ENCODE measurements around the gene NDUFS8.

NDUFS8 gene

GRCh38 chr11:68010090-68011041 lies 20.1 kb upstream of the NDUFS8 start, which contains the start of gene ALDH3B1:
ALDH3B1 (plus strand) TSS chr11:68010327; CDS start chr11:68015298, 4,971 bp downstream.
- 45 to 49% methylated on average over 33 of the region's 33 CpGs for WGBS, 2 experiments

DNA sequence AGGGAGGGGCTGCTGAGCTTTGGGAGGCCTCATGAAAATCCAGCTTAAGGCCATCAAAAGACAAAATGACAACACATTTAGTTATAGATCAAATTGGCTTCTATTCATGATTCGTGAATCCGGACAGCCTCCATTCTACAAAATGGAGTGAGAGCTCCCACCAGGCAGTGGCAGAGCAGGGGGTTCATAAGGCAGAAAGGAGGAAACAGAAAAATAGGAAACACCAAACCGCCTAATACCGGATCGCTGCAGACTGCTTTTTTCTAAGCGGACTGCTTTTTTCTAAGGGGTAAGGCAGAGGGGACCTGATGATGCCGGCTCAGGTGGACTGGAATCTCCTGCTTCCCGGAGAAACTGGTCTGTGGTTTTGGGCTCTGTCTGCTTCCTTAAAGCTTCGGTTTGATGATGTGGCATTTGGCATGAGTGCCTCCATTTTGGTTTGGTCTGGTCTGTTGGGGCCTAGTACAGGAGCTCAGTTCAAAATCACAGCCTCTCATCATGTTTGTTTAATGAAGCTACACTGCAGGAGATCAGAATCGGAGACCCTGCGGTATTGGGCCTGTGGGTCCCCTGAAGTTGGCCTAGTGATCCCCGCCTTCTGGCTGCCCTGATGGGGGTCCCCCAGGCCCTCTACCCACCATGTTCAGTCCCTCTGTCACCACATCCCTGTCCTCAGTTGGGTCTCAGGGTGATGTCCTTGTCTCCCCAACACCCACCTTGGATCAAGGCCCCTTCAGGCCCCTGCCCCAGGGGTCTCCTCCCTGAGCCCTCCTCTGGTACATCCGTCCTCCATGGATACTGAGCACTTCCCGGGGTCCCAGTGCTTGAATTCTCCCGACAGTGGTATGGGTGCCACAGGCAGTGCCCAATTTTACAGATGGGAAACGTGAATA lies 19.2 kb upstream of the NDUFS8 start:
- no peak overlapping the region for H3K4me3 ChIP-seq (ENCODE audit: insufficient read depth, low read depth, low read length)
- no peaks in the 10 kb centered on the region for H3K9me3 ChIP-seq (ENCODE audit: control insufficient read depth, low read length)
- peaks cover 25% of the 10 kb centered on the region for H3K4me1 ChIP-seq (ENCODE audit: control insufficient read depth, insufficient read depth, low read length)
- no peak overlapping the region for H3K27ac ChIP-seq (ENCODE audit: insufficient read depth, low read depth, low read length, poor library complexity, severe bottlenecking)
- H3K36me3 ChIP-seq (ENCODE audit: control insufficient read depth, insufficient read depth, low read length) = no peaks in the 10 kb centered on the region
- 92 to 93% methylated on average over 16 of the region's 16 CpGs for WGBS, 2 experiments
- no peaks in the 10 kb centered on the region for H3K27me3 ChIP-seq (ENCODE audit: control insufficient read depth, insufficient read depth, low read length, poor library complexity, severe bottlenecking)

More at GRCh38 chr11:68010090-68011041, 20.1 kb upstream of the NDUFS8 start, which contains the start of gene ALDH3B1:
- Histone ChIP-seq H3K27ac (ENCODE audit: insufficient read depth, low read depth, low read length, poor library complexity, severe bottlenecking) (peak within 1 kb of the TSS; percentile 36), H3K4me3 (ENCODE audit: insufficient read depth, low read depth, low read length) (no peak within 1 kb of the TSS), H3K9me3 (ENCODE audit: control insufficient read depth, low read length) (no peaks in the 10 kb centered on the region), H3K36me3 (ENCODE audit: control insufficient read depth, insufficient read depth, low read length) (no peaks in the 10 kb centered on the region), H3K27me3 (ENCODE audit: control insufficient read depth, insufficient read depth, low read length, poor library complexity, severe bottlenecking) (no peaks in the 10 kb centered on the region), H3K4me1 (ENCODE audit: control insufficient read depth, insufficient read depth, low read length) (peaks cover 25% of the 10 kb centered on the region)

DNA sequence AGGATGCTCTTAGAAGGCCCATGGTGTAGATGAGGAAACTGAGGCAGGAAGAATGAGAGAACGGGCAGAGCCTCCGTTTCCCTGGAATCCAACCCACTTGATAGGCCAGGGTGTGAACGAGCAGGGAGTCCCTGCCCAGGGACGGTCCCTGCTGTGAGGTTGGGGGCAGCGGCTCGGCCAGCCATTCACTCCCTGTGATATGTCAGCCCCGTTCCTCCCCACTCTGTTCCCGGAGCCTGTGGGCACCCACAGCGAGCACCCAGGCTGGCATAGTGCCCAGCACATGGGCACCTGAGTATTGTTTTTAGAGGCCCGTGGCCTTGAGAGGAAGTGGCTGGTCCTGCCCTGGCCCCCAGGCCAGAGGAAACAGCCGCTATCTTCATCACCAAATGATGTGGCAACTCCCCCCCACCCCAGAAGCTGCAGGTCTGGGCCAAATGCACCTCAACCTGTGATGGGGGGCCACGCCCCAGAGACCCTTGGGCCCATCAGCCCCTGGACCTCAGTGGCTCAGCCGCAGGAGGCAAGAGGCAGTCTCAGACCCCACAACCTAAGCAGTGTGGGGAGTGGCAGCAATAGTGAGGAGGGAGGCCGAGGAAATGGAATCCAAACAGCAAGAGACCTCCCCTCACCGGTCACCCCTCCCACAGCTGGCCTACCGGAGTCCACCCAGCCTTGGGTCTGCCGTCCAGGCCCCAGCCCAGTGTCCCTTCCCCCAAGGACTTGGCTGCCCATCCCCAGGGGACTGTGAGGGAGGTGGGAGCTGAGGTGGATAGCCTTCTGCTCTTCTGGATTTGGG lies 18.2 kb upstream of the NDUFS8 start:
- no peaks in the 10 kb centered on the region for H3K9me3 ChIP-seq (ENCODE audit: control insufficient read depth, low read length)
- H3K27me3 ChIP-seq (ENCODE audit: control insufficient read depth, insufficient read depth, low read length, poor library complexity, severe bottlenecking) = no peaks in the 10 kb centered on the region
- peak overlapping the region; percentile 44 for H3K27ac ChIP-seq (ENCODE audit: insufficient read depth, low read depth, low read length, poor library complexity, severe bottlenecking)
- whole genome bisulfite sequencing, 2 experiments = 91 to 92% methylated on average over 17 of the region's 17 CpGs
- H3K4me3 ChIP-seq (ENCODE audit: insufficient read depth, low read depth, low read length) = no peak overlapping the region
- peaks cover 25% of the 10 kb centered on the region for H3K4me1 ChIP-seq (ENCODE audit: control insufficient read depth, insufficient read depth, low read length)
- no peaks in the 10 kb centered on the region for H3K36me3 ChIP-seq (ENCODE audit: control insufficient read depth, insufficient read depth, low read length)

- H3K36me3 ChIP-seq (ENCODE audit: control insufficient read depth, insufficient read depth, low read length) = no peaks in the 10 kb centered on the region
- H3K27ac ChIP-seq (ENCODE audit: insufficient read depth, low read depth, low read length, poor library complexity, severe bottlenecking) = peak overlapping the region; percentile 57
- no peaks in the 10 kb centered on the region for H3K9me3 ChIP-seq (ENCODE audit: control insufficient read depth, low read length)
- H3K4me3 ChIP-seq (ENCODE audit: insufficient read depth, low read depth, low read length) = no peak overlapping the region
- peaks cover 25% of the 10 kb centered on the region for H3K4me1 ChIP-seq (ENCODE audit: control insufficient read depth, insufficient read depth, low read length)
- H3K27me3 ChIP-seq (ENCODE audit: control insufficient read depth, insufficient read depth, low read length, poor library complexity, severe bottlenecking) = no peaks in the 10 kb centered on the region
- WGBS, 2 experiments = 83 to 89% methylated on average over 16 of the region's 16 CpGs
These were observed 17.5 kb upstream of the NDUFS8 start for GRCh38 chr11:68012843-68013610.

- H3K27me3 ChIP-seq (ENCODE audit: control insufficient read depth, insufficient read depth, low read length, poor library complexity, severe bottlenecking) = no peaks in the 10 kb centered on the region
- peaks cover 25% of the 10 kb centered on the region for H3K4me1 ChIP-seq (ENCODE audit: control insufficient read depth, insufficient read depth, low read length)
- peak overlapping the region; percentile 57 for H3K27ac ChIP-seq (ENCODE audit: insufficient read depth, low read depth, low read length, poor library complexity, severe bottlenecking)
- H3K36me3 ChIP-seq (ENCODE audit: control insufficient read depth, insufficient read depth, low read length) = no peaks in the 10 kb centered on the region
- no peak overlapping the region for H3K4me3 ChIP-seq (ENCODE audit: insufficient read depth, low read depth, low read length)
- H3K9me3 ChIP-seq (ENCODE audit: control insufficient read depth, low read length) = no peaks in the 10 kb centered on the region
- WGBS, 2 experiments = 93 to 94% methylated on average over 14 of the region's 14 CpGs
These were observed 16.8 kb upstream of the NDUFS8 start for GRCh38 chr11:68013611-68014156.

DNA sequence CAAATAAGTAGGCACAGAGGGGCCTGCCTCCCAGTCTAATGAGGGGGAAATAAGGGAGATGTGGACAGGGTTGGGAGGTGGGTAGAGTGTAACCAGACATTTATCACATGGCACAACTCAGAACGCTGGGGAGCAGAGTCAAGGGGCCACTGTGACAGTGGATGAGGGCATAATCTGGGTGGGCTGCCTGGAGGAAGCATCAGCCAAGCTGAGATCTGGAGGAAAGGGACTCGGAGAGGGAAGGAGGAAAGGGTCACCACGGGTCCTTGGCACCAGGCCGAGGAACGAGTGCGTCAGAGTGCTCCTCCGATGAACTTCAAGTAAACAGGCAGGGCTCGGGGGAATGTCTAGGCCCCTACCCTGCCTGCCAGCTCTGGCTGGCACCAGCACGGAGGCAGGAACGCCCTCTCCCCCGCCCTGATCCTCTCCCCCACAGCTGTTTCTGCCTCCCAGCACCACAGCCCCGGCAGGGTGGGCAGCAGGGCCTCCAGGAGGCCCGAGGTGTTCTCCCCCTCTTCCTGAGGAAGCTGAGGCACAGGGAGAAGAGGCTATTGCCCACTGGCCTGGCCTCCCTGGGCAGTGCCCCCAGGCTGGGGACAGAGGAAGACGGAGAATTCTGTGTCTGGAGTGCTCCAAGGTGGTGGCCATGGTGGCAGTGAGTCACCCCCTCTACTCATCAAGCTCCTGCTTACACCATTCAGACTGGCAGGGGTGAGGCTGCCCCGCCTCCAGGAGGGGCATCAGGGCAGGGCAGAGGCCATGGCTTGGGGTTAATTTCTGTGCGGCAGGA lies 16.1 kb upstream of the NDUFS8 start:
- Histone ChIP-seq H3K9me3 (ENCODE audit: control insufficient read depth, low read length) (no peaks in the 10 kb centered on the region), H3K27me3 (ENCODE audit: control insufficient read depth, insufficient read depth, low read length, poor library complexity, severe bottlenecking) (no peaks in the 10 kb centered on the region), H3K27ac (ENCODE audit: insufficient read depth, low read depth, low read length, poor library complexity, severe bottlenecking) (no peak overlapping the region), H3K36me3 (ENCODE audit: control insufficient read depth, insufficient read depth, low read length) (no peaks in the 10 kb centered on the region), H3K4me1 (ENCODE audit: control insufficient read depth, insufficient read depth, low read length) (peaks cover 25% of the 10 kb centered on the region), H3K4me3 (ENCODE audit: insufficient read depth, low read depth, low read length) (no peak overlapping the region)
- WGBS, 2 experiments = 87 to 88% methylated on average over 16 of the region's 16 CpGs

DNA sequence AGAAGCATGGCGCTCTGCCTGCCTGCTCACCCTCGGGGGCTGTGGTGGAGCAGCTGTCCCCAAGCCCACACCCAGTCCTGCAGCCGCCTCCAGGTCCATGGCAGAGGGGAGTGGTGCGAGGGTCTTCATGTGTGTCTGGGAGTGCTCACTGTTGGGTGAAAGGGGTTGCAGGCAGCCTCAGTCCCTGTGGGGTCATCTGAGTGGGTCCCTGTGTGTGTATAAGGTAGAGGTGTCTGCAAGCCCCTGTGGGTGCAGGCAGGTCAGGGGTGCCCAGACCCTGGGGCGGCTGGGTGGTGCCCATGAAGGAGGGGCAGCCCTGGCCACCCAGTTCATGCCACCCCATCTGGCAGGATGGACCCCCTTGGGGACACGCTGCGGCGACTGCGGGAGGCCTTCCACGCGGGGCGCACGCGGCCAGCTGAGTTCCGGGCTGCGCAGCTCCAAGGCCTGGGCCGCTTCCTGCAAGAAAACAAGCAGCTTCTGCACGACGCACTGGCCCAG lies 15.5 kb upstream of the NDUFS8 start:
- 93 to 94% methylated on average over 19 of the region's 19 CpGs for WGBS, 2 experiments
- peaks cover 25% of the 10 kb centered on the region for H3K4me1 ChIP-seq (ENCODE audit: control insufficient read depth, insufficient read depth, low read length)

GRCh38 chr11:68015467-68015866 lies 15.0 kb upstream of the NDUFS8 start:
- H3K36me3 ChIP-seq (ENCODE audit: control insufficient read depth, insufficient read depth, low read length) = no peaks in the 10 kb centered on the region
- WGBS, 2 experiments = 92% methylated on average over 8 of the region's 8 CpGs

More for the DNA sequence above, 15.5 kb upstream of the NDUFS8 start:
- no peaks in the 10 kb centered on the region for H3K9me3 ChIP-seq (ENCODE audit: control insufficient read depth, low read length)
- H3K36me3 ChIP-seq (ENCODE audit: control insufficient read depth, insufficient read depth, low read length) = no peaks in the 10 kb centered on the region
- H3K27me3 ChIP-seq (ENCODE audit: control insufficient read depth, insufficient read depth, low read length, poor library complexity, severe bottlenecking) = no peaks in the 10 kb centered on the region
- no peak overlapping the region for H3K4me3 ChIP-seq (ENCODE audit: insufficient read depth, low read depth, low read length)
- no peak overlapping the region for H3K27ac ChIP-seq (ENCODE audit: insufficient read depth, low read depth, low read length, poor library complexity, severe bottlenecking)

More at GRCh38 chr11:68015467-68015866, 15.0 kb upstream of the NDUFS8 start:
- H3K27ac ChIP-seq (ENCODE audit: insufficient read depth, low read depth, low read length, poor library complexity, severe bottlenecking) = no peak overlapping the region
- peaks cover 25% of the 10 kb centered on the region for H3K4me1 ChIP-seq (ENCODE audit: control insufficient read depth, insufficient read depth, low read length)
- no peaks in the 10 kb centered on the region for H3K27me3 ChIP-seq (ENCODE audit: control insufficient read depth, insufficient read depth, low read length, poor library complexity, severe bottlenecking)
- H3K4me3 ChIP-seq (ENCODE audit: insufficient read depth, low read depth, low read length) = no peak overlapping the region
- no peaks in the 10 kb centered on the region for H3K9me3 ChIP-seq (ENCODE audit: control insufficient read depth, low read length)

Measured in ectodermal cell (in vitro differentiated cells).